HG02870 (cell line): ENCODE measurements around the gene DNAJC19.
"Not testable (repeated sequence)": the region's sequence is repeated elsewhere in the genome, so short reads cannot be mapped to it uniquely, and the experiment has no call there.

ENCODE experiments used
- ATAC-seq: cut with Tn5 transposase; IDR thresholded peaks from one replicate; pipeline ENCODE4 v1.9.1; 2021; ENCODE audit warnings: mild to moderate bottlenecking, moderate library complexity; ENCODE audit not compliant: unreplicated experiment

DNAJC19 gene

DNA sequence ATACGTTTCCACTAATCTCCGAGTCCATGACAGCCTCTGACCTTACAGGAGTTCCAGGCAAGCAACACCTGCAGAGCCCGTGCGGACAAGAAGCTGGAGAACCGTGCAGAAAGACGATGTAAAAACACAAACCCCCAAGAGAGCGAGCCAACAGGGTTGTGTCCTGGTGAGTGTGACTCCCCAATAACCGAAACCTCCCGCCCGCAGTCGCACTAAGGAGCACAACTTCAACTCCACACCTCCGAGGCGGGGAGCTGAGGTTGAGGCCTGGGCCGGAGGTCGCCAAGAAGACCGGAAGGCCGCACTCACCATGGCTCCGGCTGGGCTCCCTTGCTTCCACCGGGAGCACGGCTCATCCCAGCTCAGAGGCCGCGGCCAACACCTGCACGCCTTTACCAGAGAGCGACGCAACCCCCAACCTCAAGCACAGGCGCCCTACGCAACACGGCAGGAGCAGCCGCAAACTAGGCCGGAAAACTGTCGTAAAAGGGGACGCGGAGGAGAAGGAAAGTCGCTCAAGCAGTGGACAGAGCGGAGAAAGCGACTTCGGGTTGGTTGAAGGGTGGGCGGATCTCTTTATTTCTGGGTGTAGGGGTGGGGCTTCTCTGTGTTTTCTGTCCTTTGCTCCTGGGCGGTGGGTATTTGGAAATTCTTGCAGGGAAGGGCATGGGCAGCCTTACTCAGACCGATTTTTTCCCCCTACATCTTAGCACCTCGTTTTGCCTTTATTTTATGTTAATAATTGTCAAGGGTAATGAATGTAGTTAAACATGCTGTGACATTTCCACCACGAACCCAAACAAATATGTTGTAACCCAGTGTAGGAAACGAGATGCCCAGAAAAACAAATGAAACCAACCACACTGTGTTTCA lies at the start of gene DNAJC19:
TSS of gene DNAJC19 (minus strand) at position 446 of the 873 bp plus-strand sequence. CDS start at position 312, 134 bp downstream.
- ATAC-seq, result peak; percentile 96

DNA sequence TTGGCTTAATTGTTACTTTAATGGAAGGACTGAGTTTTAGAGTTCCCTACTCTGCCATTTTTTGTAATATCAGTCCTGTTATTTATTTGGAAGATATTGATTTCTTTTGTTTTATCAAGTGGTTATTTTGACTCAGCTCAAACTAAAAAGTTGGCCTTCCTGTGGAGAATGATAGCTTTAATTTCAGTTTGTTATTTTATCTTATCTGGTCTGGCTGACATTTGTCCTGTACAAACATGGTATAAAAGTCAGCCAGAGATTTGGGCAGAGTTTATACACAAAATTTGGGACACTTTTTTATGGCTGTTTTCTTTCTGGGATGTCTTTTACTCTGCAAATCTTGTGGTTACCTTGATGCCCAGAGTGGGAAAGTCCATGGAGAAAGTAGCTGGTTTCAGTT lies 41.4 kb upstream of the DNAJC19 start:
- no peak for ATAC-seq

DNA sequence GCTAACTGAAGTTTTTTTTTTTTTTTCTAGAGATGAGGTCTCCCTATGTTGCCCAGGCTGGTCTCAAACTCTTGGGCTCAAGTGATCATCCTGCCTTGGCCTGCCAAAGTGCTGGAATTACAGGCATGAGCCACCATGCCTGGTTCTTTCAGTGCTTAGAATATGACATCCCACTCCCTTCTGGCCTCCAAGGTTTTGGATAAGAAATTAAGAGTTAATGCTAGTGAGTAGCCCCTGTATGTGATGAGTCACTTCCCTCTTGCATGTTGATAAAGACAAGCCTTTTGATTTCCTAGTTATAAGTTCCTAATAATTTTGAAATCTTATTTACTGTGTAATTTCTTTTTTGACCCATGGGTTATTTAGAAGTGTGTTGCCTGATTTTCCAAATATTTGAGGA lies 35.7 kb upstream of the DNAJC19 start:
- no peak for ATAC-seq

DNA sequence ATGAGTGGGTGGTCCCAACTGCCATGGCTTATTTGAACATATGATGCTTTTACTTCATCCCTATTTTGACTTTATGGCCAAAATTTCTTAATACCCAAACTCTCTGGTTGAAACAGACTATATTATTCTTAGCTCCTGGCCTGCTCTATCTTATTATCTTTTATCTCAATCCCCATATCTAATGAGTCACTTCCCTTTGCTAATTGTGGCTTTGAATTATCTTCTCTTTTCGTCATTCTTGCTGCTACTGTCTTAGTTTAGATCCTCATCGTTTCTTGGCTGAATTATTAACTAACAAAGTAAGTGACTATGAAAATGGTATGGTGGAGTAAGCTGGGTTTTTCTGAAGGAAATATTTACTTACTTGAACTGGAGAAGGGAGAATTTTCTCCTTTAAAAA lies 28.2 kb upstream of the DNAJC19 start:
- no peak for ATAC-seq

DNA sequence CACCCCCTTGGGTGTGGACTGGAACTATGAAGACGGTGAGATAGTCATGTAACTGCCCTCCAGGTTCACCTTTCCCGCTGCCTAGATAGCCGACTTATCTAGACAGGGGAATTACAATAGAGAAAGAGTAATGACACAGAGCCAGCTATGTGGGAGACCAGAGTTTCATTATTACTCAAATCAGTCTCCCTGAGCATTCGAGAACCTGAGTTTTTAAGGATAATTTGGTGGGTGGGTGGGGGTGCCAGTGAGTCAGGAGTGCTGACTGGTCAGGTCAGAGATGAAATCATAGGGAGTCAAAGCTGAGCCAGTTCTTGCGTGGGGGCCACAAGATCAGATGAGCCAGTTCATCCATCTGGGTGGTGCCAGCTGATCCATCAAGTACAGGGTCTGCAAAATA lies 19.7 kb upstream of the DNAJC19 start:
- ATAC-seq, result no peak

DNA sequence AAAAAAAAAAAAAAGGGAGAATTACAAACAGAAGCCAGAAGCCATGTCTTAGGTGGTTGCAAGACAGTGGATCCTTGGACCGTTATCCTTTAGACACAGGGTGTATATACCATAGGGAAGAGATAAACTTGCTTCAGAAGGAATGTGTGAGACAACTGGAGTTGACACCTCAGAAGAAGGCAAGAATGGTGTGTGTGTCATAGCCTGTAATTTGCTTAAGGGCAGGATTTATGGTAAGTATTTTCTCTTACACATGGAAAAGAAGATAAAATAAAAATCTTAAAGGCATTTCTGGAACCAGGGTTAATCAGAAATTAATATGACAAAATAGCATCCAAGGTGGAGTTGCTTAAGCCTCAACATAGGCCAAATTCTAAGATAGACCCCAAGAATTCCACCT lies 19.3 kb upstream of the DNAJC19 start:
- ATAC-seq, result no peak

DNA sequence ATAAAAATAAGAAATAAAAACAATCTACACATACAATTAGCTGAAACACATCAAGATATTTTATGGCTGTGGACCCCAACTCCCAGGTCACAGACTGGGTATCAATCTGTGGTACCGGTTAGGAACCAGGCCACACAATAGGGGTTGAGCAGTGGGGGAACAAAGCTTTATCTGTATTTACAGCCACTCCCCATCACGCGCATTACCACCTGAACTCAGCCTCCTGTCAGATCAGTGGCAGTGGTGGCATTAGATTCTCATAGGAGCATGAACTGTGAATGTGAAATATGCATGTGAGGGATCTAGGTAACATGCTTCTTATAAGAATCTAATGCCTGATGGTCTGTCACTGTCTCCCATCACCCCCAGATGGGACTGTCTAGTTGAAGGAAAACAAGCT lies 17.7 kb upstream of the DNAJC19 start:
- no peak for ATAC-seq

DNA sequence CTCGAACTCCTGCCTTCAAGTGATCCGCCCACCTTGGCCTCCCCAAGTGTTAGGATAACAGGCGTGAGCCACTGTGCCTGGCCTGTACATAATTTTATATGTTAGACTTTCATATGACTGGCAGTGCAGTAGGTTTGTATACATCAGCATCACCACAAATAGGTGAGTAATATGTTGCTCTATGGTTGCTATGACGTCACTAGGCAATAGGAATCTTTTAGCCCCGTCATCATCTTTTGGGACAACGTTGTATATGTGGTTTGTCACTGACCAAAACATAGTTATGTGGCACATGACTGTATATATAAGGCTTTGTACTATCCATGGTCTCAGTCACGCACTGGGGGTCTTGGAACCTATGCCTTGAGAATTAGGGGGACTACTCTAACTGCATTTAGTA lies 17.0 kb upstream of the DNAJC19 start:
- no peak for ATAC-seq

DNA sequence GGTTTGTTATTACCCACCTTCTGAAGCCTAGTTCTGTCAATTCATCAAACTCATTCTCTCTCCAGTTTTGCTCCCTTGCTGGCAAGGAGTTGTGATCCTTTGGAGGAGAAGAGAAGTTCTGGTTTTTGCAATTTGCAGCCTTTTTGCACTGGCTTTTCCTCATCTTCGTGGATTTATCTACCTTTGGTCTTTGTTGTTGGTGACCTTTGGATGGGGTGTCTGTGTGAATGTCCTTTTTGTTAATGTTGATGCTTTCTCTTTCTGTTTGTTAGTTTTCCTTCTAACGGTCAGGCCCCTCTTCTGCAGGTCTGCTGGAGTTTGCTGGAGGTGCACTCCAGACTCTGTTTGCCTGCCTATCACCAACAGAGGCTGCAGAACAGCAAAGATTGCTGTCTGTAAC lies 13.9 kb upstream of the DNAJC19 start:
- not testable (repeated sequence) for ATAC-seq

DNA sequence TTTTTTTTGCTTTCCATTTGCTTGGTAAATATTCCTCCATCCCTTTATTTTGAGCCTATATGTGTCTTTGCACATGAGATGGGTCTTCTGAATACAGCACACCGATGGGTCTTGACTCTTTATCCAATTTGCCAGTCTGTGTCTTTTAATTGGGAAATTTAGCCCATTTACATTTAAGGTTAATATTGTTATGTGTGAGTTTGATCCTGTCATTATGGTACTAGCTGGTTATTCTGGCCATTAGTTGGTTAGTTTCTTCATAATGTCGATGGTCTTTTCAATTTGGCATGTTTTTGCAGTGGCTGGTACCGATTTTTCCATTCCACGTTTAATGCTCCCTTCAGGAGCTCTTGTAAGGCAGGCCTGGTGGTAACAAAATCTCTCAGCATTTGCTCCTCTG lies 12.8 kb upstream of the DNAJC19 start:
- ATAC-seq, result not testable (repeated sequence)

DNA sequence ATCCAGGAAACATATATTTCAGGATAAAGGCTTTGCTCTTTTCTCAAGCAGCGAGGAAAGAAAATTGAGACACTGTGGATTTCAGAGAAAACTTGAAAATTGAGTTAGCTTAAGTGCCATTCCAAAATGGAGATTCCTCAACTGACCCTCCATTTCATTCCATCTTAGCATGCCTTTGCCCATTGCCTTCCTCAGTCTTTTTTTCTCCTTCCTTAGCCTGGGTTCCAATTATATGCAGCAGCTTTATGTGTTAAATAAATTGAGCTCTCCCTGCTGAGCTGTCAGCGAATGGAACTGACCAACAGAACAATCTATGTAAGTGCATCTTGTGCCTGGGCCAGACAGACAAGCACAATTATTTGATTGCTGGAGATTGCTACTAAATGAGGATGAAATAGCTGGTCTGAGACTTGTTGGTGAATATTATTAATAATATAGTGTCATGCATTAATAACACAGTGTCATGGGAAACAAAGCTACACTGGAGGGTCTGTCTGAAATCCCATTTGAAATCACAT lies 6.9 kb upstream of the DNAJC19 start:
- ATAC-seq, result no peak

DNA sequence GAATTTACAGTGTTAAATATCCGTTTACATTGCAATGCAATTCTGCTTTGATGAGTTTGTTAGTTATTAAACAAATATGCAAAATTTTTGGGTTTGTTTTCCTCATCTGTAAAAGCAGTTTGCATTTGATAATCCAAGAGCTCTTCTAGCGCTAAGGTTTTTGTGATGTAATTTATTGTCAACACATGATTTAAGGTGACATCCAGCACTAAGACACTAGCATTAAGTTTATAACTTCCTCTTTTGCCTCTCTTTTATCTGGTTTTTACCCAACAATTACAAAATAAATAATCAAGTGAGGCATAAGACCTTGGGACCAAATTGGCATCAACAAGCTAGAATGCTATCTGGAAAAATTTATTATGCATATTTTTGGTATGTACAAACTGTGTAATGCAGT lies 969 bp upstream of the DNAJC19 start:
- no peak for ATAC-seq

DNA sequence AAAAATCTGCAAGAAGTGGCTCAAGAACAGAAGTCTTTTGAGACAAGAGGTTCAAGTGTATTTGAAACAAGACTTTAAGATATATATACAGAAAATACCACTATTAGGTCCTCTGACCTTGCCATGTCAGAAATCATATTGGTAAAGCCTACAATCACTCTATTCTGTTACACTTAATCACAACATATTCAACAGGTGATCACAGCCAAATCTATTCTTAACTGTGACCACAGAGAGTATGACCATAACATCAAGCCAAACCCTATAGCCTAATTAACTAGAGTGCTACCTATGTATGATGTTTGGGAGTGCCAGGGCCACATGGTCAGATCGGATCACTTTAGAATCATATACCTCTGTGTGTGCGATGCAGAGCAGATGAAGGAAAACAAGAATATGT lies 2.2 kb downstream of the DNAJC19 start:
- ATAC-seq, result no peak

DNA sequence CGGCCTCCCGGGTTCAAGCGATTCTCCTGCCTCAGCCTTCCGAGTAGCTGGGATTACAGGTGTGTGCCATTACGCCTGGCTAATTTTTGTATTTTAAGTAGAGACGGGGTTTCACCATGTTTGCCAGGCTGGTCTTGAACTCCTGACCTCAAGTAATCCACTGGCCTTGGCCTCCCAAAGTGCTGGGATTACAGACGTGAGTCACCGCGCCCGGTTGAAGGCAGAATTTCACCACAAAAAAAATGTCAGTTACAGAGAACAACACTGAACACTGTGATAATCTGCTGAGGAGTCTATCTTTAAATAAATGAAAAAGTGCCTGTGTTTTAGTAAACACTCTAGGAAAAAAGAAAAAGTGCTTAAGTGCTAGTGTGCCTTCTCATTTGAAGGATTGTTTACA lies 3.2 kb downstream of the DNAJC19 start:
- not testable (repeated sequence) for ATAC-seq

DNA sequence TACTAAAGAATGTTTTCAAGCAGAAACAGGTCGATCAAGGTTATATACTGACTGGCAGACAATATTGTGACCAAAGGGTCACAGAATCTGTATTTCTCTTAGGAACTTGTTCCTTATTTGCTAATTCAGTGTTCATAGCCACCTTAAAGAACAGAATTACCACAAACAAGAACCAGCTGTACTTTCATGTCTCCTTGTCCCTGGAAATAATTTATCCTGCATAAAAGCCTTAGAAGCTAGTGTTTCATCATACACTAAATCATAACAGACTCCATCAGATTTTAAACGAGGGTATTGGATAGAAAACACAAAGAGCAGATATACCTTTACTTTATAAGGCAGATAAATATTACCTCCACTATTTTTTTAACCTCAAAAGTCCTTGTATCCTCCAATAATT lies 6.4 kb downstream of the DNAJC19 start:
- ATAC-seq, result no peak

DNA sequence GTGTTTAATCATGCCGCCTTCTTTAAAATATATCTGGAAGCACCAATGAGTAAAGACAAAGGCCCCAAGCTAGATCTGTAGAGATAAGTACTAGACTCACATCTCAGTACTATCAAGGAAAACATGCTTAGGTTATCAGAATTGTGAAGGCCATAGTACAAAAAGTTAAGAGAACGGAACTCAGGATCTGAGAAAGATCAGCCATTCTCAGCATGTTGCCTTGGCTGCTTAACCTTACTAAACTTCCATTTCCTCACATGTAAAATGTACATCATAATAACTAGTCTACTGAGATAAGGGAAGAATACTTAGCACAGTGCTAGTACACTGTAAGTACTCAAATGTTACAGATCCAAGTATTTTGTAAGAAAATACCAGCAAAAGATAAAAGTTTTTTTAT lies 7.6 kb downstream of the DNAJC19 start:
- ATAC-seq, result no peak

DNA sequence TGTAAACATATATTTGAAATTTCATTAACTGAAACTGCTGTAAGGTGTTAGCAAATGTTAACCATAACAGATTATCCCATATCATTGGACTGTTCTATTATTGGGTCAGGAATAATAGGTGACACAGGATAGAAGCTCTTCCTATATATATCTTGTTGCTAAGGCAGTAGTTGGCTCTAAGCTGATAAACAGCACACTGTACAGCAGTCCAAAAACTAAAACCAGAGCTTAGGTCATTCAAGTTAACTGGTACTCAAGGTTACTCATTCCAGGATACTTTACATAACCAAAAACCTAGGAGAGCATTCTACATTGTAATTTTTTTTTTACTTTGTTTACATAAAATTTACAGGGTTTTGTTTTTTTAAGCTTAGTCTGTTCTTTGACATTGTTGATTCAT lies 8.9 kb downstream of the DNAJC19 start:
- ATAC-seq, result peak; percentile 47

DNA sequence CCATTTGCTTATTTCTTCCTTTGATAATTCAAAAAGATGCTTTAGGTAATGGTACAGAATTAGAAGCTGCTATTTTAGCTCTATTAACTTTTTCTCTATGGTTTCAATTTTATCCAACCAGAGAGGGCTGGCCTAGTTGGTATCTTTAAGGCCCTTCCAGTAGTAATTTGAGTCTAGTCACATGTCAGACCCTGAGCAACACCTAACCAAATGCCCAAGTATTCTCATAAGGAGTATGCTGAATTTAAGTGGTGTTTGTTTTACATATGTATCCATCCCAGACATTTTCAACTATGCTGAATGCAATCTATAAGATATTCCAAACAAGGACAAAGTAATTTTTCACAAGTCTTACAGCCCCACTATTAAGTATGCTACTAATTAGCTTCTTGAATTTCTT lies 9.6 kb downstream of the DNAJC19 start:
- ATAC-seq, result no peak

DNA sequence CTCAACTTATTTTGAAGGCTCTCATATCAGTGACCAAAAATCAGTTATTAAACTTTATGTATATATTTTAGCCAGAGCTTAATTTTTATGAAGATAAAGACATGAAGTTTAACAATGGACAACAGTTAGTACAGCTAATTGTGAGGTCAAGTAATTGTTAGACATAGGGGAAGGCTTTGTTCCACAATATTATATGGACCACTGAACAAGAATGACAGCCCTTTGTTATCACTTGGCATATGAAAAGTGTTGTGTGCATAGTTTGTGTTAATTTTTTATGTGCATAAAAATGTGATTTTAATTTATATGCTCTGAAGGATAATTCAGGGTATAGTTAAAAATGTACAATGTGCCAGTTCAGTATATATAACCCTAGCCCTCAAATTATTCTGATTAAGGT lies 12.0 kb downstream of the DNAJC19 start:
- no peak for ATAC-seq

DNA sequence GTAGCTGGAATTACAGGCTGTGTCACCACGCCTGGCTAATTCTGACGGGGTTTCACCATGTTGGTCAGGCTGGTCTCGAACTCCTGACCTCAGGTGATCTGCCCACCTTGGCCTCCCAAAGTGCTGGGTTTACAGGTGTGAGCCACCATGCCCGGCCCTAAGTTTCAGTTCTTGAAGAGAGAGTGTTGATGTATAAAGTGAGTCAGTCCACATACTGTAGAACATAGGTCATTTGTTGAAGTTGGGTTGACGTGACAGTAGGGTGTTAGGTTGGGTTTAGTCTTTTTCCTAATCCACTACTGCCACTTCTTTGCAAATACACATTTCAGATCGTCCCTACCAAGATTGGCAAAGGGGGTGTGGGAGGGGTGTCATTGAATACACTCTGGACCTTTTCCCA lies 15.2 kb downstream of the DNAJC19 start:
- ATAC-seq, result no peak

DNA sequence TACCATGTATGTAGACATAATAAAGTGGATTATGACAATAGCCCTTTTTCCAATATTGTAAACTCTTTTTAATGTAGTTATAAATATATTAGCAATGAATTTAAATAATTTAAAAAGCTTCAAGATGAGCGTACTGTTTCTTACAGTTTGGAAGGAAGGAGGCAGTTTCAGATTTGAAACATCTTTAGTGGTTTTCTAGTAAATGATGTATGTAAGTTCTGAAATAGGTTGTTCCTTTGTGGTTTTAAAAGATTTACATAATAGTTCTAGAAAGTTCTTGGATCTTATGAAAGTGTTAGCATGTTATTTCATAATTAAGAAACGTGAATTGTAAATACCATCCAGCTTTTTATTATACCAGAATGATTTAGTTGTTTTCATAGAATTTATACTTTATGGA lies 16.0 kb downstream of the DNAJC19 start:
- peak; percentile 62 for ATAC-seq

DNA sequence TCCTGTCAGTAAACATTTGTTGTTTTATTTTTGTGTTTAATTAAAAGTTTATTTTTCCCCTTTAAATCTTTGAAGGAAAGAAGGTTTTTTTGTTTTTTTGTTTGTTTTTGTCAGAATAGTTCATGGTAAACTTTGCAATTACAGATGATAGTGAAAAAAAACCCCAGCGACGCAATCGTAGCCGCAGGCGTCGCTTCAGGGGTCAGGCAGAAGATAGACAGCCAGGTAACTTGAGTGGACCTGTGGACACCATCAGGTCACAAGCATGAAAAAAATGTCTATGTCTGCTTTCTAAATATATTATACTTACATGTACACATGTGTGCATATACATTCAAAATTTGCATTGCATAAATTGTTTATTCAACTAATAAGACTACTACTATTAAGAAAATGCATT lies 18.6 kb downstream of the DNAJC19 start:
- no peak for ATAC-seq

DNA sequence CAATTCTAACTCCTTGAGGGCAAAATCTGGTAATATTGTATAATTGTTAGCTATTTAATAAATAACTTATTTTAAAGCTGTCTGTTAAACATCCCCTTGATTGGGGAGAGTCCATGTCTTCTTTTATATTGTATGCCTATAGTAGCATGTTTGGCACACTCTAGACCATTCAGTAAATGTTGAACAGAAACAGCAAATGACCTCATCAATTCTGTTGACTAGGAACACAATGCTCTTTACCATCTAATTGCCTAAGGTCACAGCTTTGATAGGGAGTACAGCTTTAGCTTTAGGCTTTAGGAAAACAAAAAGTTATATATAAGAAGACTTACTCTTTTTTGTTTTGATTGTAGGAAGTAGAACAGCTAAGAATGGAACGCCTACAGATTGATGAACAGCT lies 27.0 kb downstream of the DNAJC19 start:
- ATAC-seq, result peak; percentile 27
